GM18502 (cell line): ENCODE measurements around the gene MLXIP.

Experiments used
- ATAC-seq: cut with Tn5 transposase; IDR thresholded peaks from one replicate; pipeline ENCODE4 v1.9.1; 2021; ENCODE audit warnings: mild to moderate bottlenecking; ENCODE audit not compliant: unreplicated experiment, poor library complexity

Gene MLXIP

GRCh38 chr12:122076743-122077495 is 1.6 kb upstream of the MLXIP start:
- ATAC-seq = no peak

DNA sequence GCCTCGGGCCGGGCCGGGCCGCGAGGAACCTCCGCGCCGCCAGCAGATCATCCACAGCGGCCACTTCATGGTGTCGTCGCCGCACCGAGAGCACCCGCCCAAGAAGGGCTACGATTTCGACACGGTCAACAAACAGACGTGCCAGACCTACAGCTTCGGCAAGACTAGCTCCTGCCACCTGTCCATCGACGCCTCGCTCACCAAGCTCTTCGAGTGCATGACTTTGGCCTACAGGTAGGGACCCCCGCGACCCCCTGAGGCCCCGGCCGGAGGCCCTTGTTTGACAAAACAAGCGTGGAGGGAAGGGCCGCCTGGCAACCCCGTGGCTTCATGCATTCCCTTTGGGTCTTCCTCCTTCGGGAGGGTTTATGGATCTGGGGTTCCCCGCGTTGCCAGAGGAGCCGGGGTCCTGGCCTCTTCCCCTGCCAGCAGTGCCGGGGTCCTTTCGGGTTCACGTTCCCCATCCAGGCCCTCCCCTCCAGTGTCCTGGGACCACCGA is 526 bp downstream of the MLXIP start:
- ATAC-seq = no peak

GRCh38 chr12:122079532-122080081 is 1.1 kb downstream of the MLXIP start:
- no peak for ATAC-seq

GRCh38 chr12:122080149-122081082 is 1.9 kb downstream of the MLXIP start:
- no peak for ATAC-seq

DNA sequence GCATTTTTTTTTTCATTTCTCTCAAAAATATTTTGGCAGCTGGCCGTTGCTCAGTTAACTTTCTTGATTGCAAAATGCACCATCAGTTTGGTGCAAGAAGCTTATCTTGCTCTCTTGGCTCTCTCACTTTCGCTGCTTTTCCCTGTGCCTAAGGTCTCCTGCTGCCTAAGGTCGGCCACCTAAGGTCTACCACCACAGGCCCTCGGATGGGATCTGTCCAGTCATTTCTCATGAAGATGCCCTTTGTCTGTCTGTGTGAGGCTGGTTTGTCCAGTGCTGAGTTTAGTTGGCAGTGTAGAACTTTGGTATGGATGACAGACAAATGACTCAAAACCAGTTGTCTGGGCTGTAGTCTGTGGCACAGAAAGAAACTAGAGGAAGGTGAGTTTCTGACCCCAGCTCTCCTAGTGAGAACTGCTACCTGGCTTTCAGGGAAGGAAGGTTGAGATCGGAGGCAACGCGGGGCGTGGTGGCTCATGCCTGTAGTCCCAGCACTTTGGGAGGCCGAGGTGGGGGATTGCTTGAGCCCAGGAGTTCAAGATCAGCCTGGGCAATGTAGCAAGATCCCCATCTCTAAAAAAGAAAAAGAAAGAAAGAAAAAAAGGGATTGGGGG is 2.6 kb downstream of the MLXIP start:
- ATAC-seq = no peak

GRCh38 chr12:122081697-122082221 is 3.2 kb downstream of the MLXIP start:
- ATAC-seq = peak; percentile 44

- ATAC-seq = no peak
These were observed 4.2 kb downstream of the MLXIP start for GRCh38 chr12:122082621-122083356.

DNA sequence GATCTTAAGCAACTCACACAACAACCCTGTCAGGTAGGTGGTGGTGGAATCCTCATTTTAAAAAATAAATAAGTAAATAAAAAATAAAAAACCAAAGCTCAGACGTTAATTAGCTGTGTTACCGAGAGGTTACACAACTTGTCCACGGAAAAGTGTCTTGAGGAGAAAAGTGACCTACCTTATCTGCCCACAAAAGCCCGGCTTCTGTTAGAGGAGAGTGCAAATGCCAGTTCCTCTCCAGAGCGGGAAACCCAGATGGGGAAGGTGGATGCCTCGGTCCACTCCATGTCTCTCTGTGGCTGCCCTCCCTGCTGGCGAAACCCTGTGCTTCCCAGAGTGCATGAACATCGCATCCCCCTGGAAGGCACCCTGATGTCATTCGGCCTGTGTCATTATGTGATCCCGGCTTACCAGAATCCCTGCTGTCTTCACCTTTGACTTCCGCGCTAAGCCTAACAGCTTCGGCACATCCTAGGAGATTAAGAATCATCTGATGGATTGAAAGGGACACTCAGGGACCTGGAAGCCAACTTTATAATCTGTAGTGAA is 6.4 kb downstream of the MLXIP start:
- no peak for ATAC-seq

GRCh38 chr12:122085591-122085990 is 7.0 kb downstream of the MLXIP start:
- ATAC-seq = no peak

GRCh38 chr12:122086116-122086515 is 7.6 kb downstream of the MLXIP start:
- ATAC-seq = no peak

GRCh38 chr12:122086641-122087285 is 8.2 kb downstream of the MLXIP start:
- no peak for ATAC-seq

- no peak for ATAC-seq
These were observed 9.0 kb downstream of the MLXIP start for GRCh38 chr12:122087431-122088178.

- ATAC-seq = no peak
These were observed 9.7 kb downstream of the MLXIP start for GRCh38 chr12:122088179-122088810.

- no peak for ATAC-seq
These were observed 10.5 kb downstream of the MLXIP start for GRCh38 chr12:122089077-122089476.

DNA sequence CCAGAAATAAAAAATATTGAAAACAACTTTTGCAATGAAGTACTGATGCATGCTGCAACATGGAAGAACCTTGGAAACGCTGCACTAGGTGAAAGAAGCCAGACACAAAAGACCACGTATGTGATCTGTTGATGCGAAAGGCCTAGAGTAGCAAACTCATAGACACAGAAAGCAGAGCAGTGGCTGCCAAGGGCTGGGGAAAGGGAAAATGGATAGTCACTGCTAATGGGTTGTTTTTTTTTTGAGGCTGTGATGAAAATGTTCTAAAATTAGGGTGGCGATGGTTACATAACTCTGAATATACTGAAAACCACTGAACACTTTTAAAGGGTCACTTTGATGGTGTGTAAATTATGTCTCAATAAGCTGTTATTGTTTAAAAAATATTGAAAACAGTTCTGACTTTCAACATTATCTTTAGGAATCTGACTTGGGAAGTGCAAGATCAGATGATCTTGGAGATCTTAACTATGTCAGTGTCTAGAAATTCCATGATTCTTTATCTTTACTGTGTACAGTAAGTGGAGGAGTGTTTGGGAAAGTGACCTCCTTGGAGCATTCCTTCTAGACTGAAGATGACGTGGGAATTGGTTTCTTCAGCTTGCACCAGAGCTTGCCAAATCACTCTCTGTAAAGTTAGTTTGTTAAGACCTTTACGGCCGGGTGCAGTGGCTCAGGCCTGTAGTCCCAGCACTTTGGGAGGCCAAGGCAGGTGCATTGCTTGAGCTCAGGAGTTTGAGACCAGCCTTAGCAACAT is 12.4 kb downstream of the MLXIP start:
- ATAC-seq = no peak

- ATAC-seq = no peak
These were observed 14.7 kb downstream of the MLXIP start for GRCh38 chr12:122093098-122093883.
